Hepatocyte (in vitro differentiated cells): ENCODE measurements around the gene HLA-DQA2. TPM values are rescaled to one million over a fixed set of nuclear protein-coding genes. Genes with fewer than 3 reads are reported as not detected.
"Not testable (repeated sequence)": the region's sequence is repeated elsewhere in the genome, so short reads cannot be mapped to it uniquely, and the experiment has no call there.

ENCODE experiments used
- DNase-seq: peaks from one replicate; pipeline ENCODE4 v3.0.0-alpha.2; 2016; ENCODE audit warnings: low spot score
- H2AFZ ChIP-seq: fragments of 200-600 bp; sonication (generic); 2 replicates; pipeline ENCODE4 v1.6.0; 2016; ENCODE audit warnings: antibody characterized with exemption, mild to moderate bottlenecking
- H3K27ac ChIP-seq: fragments of 200-600 bp; sonication (generic); 2 replicates; pipeline ENCODE4 v1.5.1; 2016; ENCODE audit warnings: mild to moderate bottlenecking
- H3K27me3 ChIP-seq: fragments of 200-600 bp; sonication (generic); 2 replicates; pipeline ENCODE4 v1.6.1; 2016
- H3K36me3 ChIP-seq: fragments of 200-600 bp; sonication (generic); replicated peaks from 2 replicates; pipeline ENCODE4 v1.5.1; 2016; ENCODE audit warnings: low read depth; ENCODE audit not compliant: insufficient read depth
- H3K4me1 ChIP-seq: fragments of 200-600 bp; sonication (generic); 2 replicates; pipeline ENCODE4 v1.5.1; 2016; ENCODE audit warnings: mild to moderate bottlenecking, moderate library complexity; ENCODE audit not compliant: insufficient read depth
- H3K4me2 ChIP-seq: fragments of 200-600 bp; sonication (generic); 2 replicates; pipeline ENCODE4 v1.6.0; 2016
- H3K4me3 ChIP-seq: fragments of 200-600 bp; sonication (generic); 2 replicates; pipeline ENCODE4 v1.5.1; 2016; ENCODE audit warnings: mild to moderate bottlenecking
- H3K79me2 ChIP-seq: fragments of 200-600 bp; sonication (generic); 2 replicates; pipeline ENCODE4 v1.6.0; 2017; ENCODE audit warnings: mild to moderate bottlenecking
- H3K9me2 ChIP-seq: fragments of 200-600 bp; sonication (generic); replicated peaks from 2 replicates; pipeline ENCODE4 v1.6.0; 2017; ENCODE audit warnings: mild to moderate bottlenecking; ENCODE audit not compliant: insufficient read depth
- H3K9me3 ChIP-seq: fragments of 200-600 bp; sonication (generic); 2 replicates; pipeline ENCODE4 v1.5.1; 2016; ENCODE audit warnings: low read depth, mild to moderate bottlenecking
- H4K20me1 ChIP-seq: fragments of 200-600 bp; sonication (generic); 2 replicates; pipeline ENCODE4 v1.6.0; 2016; ENCODE audit warnings: mild to moderate bottlenecking; ENCODE audit not compliant: insufficient read depth, poor library complexity, severe bottlenecking
- EZH2 ChIP-seq: fragments of 200-600 bp; sonication (generic); IDR thresholded peaks from 2 replicates; pipeline ENCODE4 v1.6.1; 2016; ENCODE audit warnings: antibody characterized with exemption, mild to moderate bottlenecking, borderline replicate concordance
- EZH2phosphoT487 ChIP-seq: fragments of 200-600 bp; sonication (generic); IDR thresholded peaks from one replicate; pipeline ENCODE4 v1.6.1; 2018; ENCODE audit warnings: antibody characterized with exemption, mild to moderate bottlenecking, low read depth, moderate library complexity; ENCODE audit not compliant: unreplicated experiment, severe bottlenecking
- WGBS: methylation state at CpG from one replicate; pipeline ENCODE4 v1.1.6; 2016; ENCODE audit warnings: low lambda C conversion rate; ENCODE audit errors: missing lambda C conversion rate; 5-methylcytosine and 5-hydroxymethylcytosine counted together
- polyA plus RNA-seq: library from polyadenylated mRNA; unstranded; fragments of >200 nt; fragmentation: Nextera tagmentation; extraction: Ambion mirVana; gene quantifications from 2 replicates; pipeline ENCODE4 v1.2.1, GENCODE V29; 2016
- total RNA-seq: library from RNA; depleted of rRNA; stranded (reverse); fragments of >200 nt; gene quantifications from 2 replicates; pipeline ENCODE4 v1.2.3, GENCODE V29; 2014
- TF ChIP-seq, protein P1 (sequence below): fragments of 200-600 bp; sonication (generic); IDR thresholded peaks from 2 replicates; pipeline ENCODE4 v1.5.1; 2016; ENCODE audit warnings: antibody characterized with exemption, mild to moderate bottlenecking; ENCODE audit not compliant: poor library complexity

HLA-DQA2 gene
- total and polyA plus RNA-seq, 2 experiments from 2014 or later = not detected

DNA sequence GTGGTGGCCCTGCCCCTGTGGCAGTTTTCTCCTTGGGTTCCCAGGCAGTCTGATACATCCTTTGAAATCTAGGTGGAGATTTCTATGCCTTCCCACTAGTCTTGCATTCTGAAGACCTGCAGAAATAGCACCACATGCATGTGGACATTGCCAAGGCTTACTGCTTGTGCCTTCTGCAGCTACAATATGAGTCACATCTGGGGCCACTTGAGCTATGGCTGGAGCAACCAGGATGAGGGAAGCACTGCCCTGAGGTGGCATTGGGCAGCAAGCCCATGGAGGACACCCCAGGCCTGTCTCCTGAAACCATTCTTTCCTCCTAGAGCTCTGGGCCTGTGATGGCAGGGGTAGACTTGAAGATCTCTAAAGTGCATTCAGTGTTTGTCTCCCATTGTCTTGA lies 37.8 kb downstream of the HLA-DQA2 start:
- Histone ChIP-seq H4K20me1 (no peaks in the 10 kb centered on the region), H3K36me3 (no peaks in the 10 kb centered on the region), H3K9me3 (no peaks in the 10 kb centered on the region), H2AFZ (no peak overlapping the region), H3K9me2 (no peaks in the 10 kb centered on the region), H3K4me2 (no peak overlapping the region), H3K27ac (no peak overlapping the region), H3K4me3 (no peak overlapping the region), H3K79me2 (no peaks in the 10 kb centered on the region), H3K4me1 (no peaks in the 10 kb centered on the region), H3K27me3 (no peaks in the 10 kb centered on the region)
- no peak for DNase-seq
- TF ChIP-seq, protein P1, sequence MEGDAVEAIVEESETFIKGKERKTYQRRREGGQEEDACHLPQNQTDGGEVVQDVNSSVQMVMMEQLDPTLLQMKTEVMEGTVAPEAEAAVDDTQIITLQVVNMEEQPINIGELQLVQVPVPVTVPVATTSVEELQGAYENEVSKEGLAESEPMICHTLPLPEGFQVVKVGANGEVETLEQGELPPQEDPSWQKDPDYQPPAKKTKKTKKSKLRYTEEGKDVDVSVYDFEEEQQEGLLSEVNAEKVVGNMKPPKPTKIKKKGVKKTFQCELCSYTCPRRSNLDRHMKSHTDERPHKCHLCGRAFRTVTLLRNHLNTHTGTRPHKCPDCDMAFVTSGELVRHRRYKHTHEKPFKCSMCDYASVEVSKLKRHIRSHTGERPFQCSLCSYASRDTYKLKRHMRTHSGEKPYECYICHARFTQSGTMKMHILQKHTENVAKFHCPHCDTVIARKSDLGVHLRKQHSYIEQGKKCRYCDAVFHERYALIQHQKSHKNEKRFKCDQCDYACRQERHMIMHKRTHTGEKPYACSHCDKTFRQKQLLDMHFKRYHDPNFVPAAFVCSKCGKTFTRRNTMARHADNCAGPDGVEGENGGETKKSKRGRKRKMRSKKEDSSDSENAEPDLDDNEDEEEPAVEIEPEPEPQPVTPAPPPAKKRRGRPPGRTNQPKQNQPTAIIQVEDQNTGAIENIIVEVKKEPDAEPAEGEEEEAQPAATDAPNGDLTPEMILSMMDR = no peak
- TF ChIP-seq EZH2phosphoT487 (no peak), EZH2 (no peak)

DNA sequence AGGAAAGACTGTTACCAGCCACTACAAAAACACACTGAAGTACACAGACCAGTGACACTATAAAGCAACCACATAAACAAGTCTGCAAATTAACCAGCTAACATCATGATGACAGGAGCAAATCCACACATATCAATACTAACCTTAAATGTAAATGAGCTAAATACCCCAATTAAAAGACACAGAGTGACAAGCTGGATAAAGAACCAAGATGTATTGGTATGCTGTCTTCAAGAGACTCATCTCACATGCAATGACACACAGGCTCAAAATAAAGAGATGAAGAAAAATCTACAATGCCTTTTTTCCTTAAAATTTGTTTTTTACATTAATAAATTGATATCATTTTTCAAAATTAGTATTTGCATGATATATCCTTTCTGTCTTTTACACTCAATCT lies 41.7 kb downstream of the HLA-DQA2 start:
- not testable (repeated sequence) for H2AFZ ChIP-seq

DNA sequence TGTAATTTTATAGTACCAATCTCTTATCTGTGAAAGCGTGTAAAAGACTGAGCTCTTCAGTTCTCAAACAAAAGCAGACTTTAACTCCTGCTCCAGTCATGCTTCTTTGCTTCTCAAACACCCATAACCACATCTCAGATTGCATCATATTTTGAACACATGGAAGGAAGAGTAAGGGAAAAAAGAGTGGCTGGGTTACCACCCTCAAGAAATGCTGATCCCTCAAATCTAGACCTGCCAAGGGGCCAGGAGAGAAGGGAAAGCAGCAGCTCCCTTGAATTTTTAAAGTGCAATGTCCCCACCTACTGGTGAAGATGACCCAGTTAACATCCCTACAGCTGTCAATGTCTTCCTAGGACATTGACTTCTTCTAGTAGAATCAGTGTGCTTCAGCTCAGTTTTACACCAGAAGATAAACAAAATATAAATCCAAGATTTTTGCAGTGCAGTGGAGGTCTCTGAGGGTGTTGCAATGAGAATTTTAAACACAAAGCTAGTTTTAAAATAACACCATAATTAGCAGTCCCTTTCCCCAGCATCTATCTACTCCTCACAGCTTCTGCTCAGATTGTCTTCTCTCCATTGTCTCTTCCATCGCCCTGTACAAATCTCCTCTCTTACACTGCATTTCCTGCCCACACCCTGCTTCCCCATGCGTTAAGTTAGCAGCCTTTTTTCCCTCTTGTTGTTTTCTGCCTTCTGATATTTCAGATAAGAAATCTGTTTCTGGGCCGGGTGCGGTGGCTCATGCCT lies 44.8 kb downstream of the HLA-DQA2 start:
- H3K9me3 ChIP-seq = no peaks in the 10 kb centered on the region
- H3K4me1 ChIP-seq = no peaks in the 10 kb centered on the region
- H4K20me1 ChIP-seq = no peaks in the 10 kb centered on the region
- H3K27ac ChIP-seq = no peak overlapping the region
- H3K36me3 ChIP-seq = no peaks in the 10 kb centered on the region
- H3K9me2 ChIP-seq = no peaks in the 10 kb centered on the region
- no peak overlapping the region for H3K4me2 ChIP-seq
- no peaks in the 10 kb centered on the region for H3K79me2 ChIP-seq
- no peak overlapping the region for H3K4me3 ChIP-seq
- H3K27me3 ChIP-seq = no peaks in the 10 kb centered on the region
- DNase-seq = peak; percentile 82
- 52% methylated on average over 5 of the region's 5 CpGs for WGBS
- no peak overlapping the region for H2AFZ ChIP-seq
- TF ChIP-seq, protein P1 = peak; percentile 72
- TF ChIP-seq EZH2phosphoT487 = no peak

More for the DNA sequence above, 41.7 kb downstream of the HLA-DQA2 start:
- H3K9me2 ChIP-seq, H3K4me3 ChIP-seq, H4K20me1 ChIP-seq, H3K27me3 ChIP-seq, DNase-seq, H3K4me1 ChIP-seq, H3K79me2 ChIP-seq, H3K9me3 ChIP-seq, H3K36me3 ChIP-seq, H3K27ac ChIP-seq, H3K4me2 ChIP-seq: not testable (repeated sequence)

DNA sequence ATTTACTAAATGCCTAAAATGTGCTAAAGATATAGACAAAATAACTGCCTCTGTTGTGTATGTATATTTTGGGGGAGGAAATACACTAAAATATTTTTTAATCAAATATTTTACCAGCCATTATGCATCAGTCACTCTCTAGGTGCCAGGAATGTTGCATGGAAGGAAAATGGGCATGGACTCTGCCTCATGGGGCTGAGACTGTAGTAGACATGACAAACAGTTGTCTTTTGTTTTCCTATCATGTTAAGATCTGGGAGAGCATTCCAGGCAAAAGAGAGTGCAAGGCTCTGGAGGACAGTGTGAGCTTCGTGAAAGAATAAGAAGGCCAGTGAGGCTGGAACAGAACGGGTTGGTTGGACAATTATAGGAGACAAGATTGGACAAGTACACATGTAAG lies 49.1 kb downstream of the HLA-DQA2 start:
- no peak for TF ChIP-seq EZH2phosphoT487
- TF ChIP-seq EZH2 = no peak
- TF ChIP-seq, protein P1 = no peak
- 37% methylated on average over 2 of the region's 2 CpGs for WGBS
- H3K27me3 ChIP-seq = peaks cover 27% of the 10 kb centered on the region

More for the DNA sequence above, 49.1 kb downstream of the HLA-DQA2 start:
- H3K4me2 ChIP-seq = no peak overlapping the region
- H3K9me3 ChIP-seq = no peaks in the 10 kb centered on the region
- H3K9me2 ChIP-seq = no peaks in the 10 kb centered on the region
- no peak overlapping the region for H3K27ac ChIP-seq
- H3K79me2 ChIP-seq = no peaks in the 10 kb centered on the region
- DNase-seq = no peak
- H3K36me3 ChIP-seq = no peaks in the 10 kb centered on the region
- H2AFZ ChIP-seq = no peak overlapping the region
- H3K4me1 ChIP-seq = no peaks in the 10 kb centered on the region
- no peaks in the 10 kb centered on the region for H4K20me1 ChIP-seq
- no peak overlapping the region for H3K4me3 ChIP-seq
